ENCODE measurements around the gene RXRG.

DNA sequence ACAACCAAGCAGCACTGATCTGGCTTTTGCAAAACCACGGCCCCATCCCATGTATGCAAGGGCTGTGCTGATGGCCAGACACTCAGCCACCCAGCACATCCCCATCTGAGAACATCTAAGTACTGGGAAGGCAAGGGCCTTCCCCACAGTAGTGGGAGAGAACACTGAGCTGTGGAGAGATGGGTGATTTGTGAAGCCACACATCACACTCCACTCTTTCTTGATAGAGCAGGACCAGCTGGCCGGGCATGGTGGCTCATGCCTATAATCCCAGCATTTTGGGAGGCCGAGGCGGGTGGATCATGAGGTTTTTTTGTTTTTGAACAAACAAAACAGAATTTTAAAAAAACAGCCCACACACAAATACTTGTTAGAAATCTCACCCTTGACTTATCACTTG is 28.2 kb upstream of the RXRG start:
- TF ChIP-seq, protein P1, sequence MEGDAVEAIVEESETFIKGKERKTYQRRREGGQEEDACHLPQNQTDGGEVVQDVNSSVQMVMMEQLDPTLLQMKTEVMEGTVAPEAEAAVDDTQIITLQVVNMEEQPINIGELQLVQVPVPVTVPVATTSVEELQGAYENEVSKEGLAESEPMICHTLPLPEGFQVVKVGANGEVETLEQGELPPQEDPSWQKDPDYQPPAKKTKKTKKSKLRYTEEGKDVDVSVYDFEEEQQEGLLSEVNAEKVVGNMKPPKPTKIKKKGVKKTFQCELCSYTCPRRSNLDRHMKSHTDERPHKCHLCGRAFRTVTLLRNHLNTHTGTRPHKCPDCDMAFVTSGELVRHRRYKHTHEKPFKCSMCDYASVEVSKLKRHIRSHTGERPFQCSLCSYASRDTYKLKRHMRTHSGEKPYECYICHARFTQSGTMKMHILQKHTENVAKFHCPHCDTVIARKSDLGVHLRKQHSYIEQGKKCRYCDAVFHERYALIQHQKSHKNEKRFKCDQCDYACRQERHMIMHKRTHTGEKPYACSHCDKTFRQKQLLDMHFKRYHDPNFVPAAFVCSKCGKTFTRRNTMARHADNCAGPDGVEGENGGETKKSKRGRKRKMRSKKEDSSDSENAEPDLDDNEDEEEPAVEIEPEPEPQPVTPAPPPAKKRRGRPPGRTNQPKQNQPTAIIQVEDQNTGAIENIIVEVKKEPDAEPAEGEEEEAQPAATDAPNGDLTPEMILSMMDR (IDR thresholded peaks at IDR 0.05) = no peak
- no peak for TF ChIP-seq POLR2A (IDR thresholded peaks at IDR 0.05)

Measured in adrenal gland (tissue), 5 donors.